GM23248 (cell line): ENCODE data around the gene AIFM1. TPM values are rescaled to one million over a fixed set of nuclear protein-coding genes. Genes with fewer than 3 reads are reported as not detected.
A peak's percentile ranks its signal among the peaks of the same experiment; 100 is the strongest.

Experiments used
- DNase-seq: peaks from one replicate; pipeline ENCODE4 v3.0.0-alpha.2; 2015
- H2AFZ ChIP-seq: fragments of 200-600 bp; sonication (generic); 2 replicates; pipeline ENCODE4 v1.6.1; 2016; ENCODE audit warnings: antibody characterized with exemption
- H3F3A ChIP-seq: fragments of 200-600 bp; sonication (generic); 2 replicates; pipeline ENCODE4 v1.6.1; 2016; ENCODE audit warnings: mild to moderate bottlenecking, antibody characterized with exemption, mixed run types; ENCODE audit not compliant: insufficient read depth
- H3K27ac ChIP-seq: fragments of 200-600 bp; sonication (generic); 2 replicates; pipeline ENCODE4 v1.5.1; 2016; ENCODE audit warnings: mild to moderate bottlenecking
- H3K27me3 ChIP-seq: fragments of 200-600 bp; sonication (generic); replicated peaks from 2 replicates; pipeline ENCODE4 v1.6.1; 2016; ENCODE audit warnings: mild to moderate bottlenecking; ENCODE audit not compliant: insufficient read depth
- H3K36me3 ChIP-seq: fragments of 200-600 bp; sonication (generic); 2 replicates; pipeline ENCODE4 v1.6.1; 2016; ENCODE audit warnings: low read depth, mild to moderate bottlenecking
- H3K4me1 ChIP-seq: fragments of 200-600 bp; sonication (generic); 2 replicates; pipeline ENCODE4 v1.6.1; 2016; ENCODE audit warnings: mild to moderate bottlenecking; ENCODE audit not compliant: insufficient read depth
- H3K4me2 ChIP-seq: fragments of 200-600 bp; sonication (generic); one replicate; pipeline ENCODE4 v1.6.1; 2016; ENCODE audit warnings: mild to moderate bottlenecking; ENCODE audit not compliant: unreplicated experiment
- H3K4me3 ChIP-seq: fragments of 200-600 bp; sonication (generic); 2 replicates; pipeline ENCODE4 v1.5.1; 2016; ENCODE audit warnings: mild to moderate bottlenecking
- H3K79me2 ChIP-seq: fragments of 200-600 bp; sonication (generic); 2 replicates; pipeline ENCODE4 v1.6.1; 2016; ENCODE audit warnings: mild to moderate bottlenecking; ENCODE audit not compliant: insufficient read depth
- H3K9ac ChIP-seq: fragments of 200-600 bp; sonication (generic); 2 replicates; pipeline ENCODE4 v1.6.1; 2016; ENCODE audit warnings: mild to moderate bottlenecking
- H3K9me2 ChIP-seq: fragments of 200-600 bp; sonication (generic); 2 replicates; pipeline ENCODE4 v1.6.1; 2016; ENCODE audit warnings: mixed run types, mild to moderate bottlenecking, moderate library complexity; ENCODE audit not compliant: insufficient read depth
- H3K9me3 ChIP-seq: fragments of 200-600 bp; sonication (generic); one replicate; pipeline ENCODE4 v1.6.1; 2017; ENCODE audit warnings: low read depth
- H4K20me1 ChIP-seq: fragments of 200-600 bp; sonication (generic); 2 replicates; pipeline ENCODE4 v1.6.0; 2016; ENCODE audit not compliant: insufficient read depth
- EZH2 ChIP-seq: fragments of 200-600 bp; sonication (generic); IDR thresholded peaks from 2 replicates; pipeline ENCODE4 v1.6.1; 2018; ENCODE audit warnings: antibody characterized with exemption, mild to moderate bottlenecking; ENCODE audit not compliant: insufficient read depth, poor library complexity, severe bottlenecking
- EZH2phosphoT487 ChIP-seq: fragments of 200-600 bp; sonication (generic); IDR thresholded peaks from 2 replicates; pipeline ENCODE4 v1.6.1; 2018; ENCODE audit warnings: antibody characterized with exemption, moderate library complexity, mild to moderate bottlenecking, low read depth; ENCODE audit not compliant: insufficient read depth
- WGBS, 2 experiments: methylation state at CpG; one replicate each; pipeline ENCODE4 v1.1.6; 2015 to 2017; ENCODE audit warnings: low lambda C conversion rate in 2 of 2, low coverage in 1 of 2; ENCODE audit errors: missing lambda C conversion rate in 2 of 2; 5-methylcytosine and 5-hydroxymethylcytosine counted together
- in situ Hi-C: fragments of 300-500 bp; cut with MboI; formaldehyde crosslinking; loops from 2 replicates; pipeline ENCODE4 v1.15.0; 2020
- polyA plus RNA-seq: library from polyadenylated mRNA; unstranded; fragments of >200 nt; fragmentation: Nextera tagmentation; extraction: Ambion mirVana; gene quantifications from 2 replicates; pipeline ENCODE4 v1.2.1, GENCODE V29; 2016
- total RNA-seq: library from RNA; depleted of rRNA; stranded (reverse); fragments of >200 nt; shearing (Covaris generic); gene quantifications from 2 replicates; pipeline ENCODE4 v1.2.3, GENCODE V29; 2014; rRNA removed

Gene AIFM1
- total and polyA plus RNA-seq, 2 experiments from 2014 or later: 14.6 to 22.5 TPM

GRCh38 chrX:130079824-130080406 lies 85.7 kb downstream of the AIFM1 start:
- DNase-seq: peak; percentile 81
- H3K4me3 ChIP-seq: no peak overlapping the region
- in situ Hi-C loops: loop anchor here (10.0 kb wide), 1 partner anchor 115 kb away; no protein-coding TSS in a partner anchor

More at GRCh38 chrX:130079824-130080406, 85.7 kb downstream of the AIFM1 start:
- Histone ChIP-seq H3K9me2 (no peaks in the 10 kb centered on the region), H3K36me3 (no peaks in the 10 kb centered on the region), H3K9ac (no peak overlapping the region), H3K4me1 (peaks cover 15% of the 10 kb centered on the region), H3K4me2 (no peak overlapping the region), H3K27me3 (no peaks in the 10 kb centered on the region), H4K20me1 (no peaks in the 10 kb centered on the region), H3K79me2 (peaks cover 26% of the 10 kb centered on the region), H2AFZ (no peak overlapping the region), H3K9me3 (no peaks in the 10 kb centered on the region), H3F3A (no peaks in the 10 kb centered on the region), H3K27ac (0 out of 2 replicates have a peak overlapping the region, but pooled peaks have one; percentile 8)
- WGBS, 2 experiments: 22 to 25% methylated on average over 9 of the region's 9 CpGs
- TF ChIP-seq EZH2phosphoT487: no peak
- TF ChIP-seq EZH2: no peak

Other genes starting within 250 kb of the AIFM1 start
- gene BCORL1, start 183.2 kb downstream of the AIFM1 start, total RNA-seq: 0.38 and 1.7 TPM in 2 replicates
- gene BCORL1, start 183.2 kb downstream of the AIFM1 start, polyA plus RNA-seq: 4.4 and 6.0 TPM in 2 replicates
- 16.5 and 19.2 TPM in 2 replicates for gene ELF4, start 55.3 kb downstream of the AIFM1 start, total RNA-seq
- 9.4 TPM in 2 replicates for gene ELF4, start 55.3 kb downstream of the AIFM1 start, polyA plus RNA-seq
- gene RAB33A, start 6.1 kb upstream of the AIFM1 start, total RNA-seq: 3.3 and 5.8 TPM in 2 replicates
- gene RAB33A, start 6.1 kb upstream of the AIFM1 start, polyA plus RNA-seq: 1.5 and 2.3 TPM in 2 replicates
- gene ZNF280C, start 103.1 kb upstream of the AIFM1 start, total RNA-seq: 3.2 and 3.4 TPM in 2 replicates
- gene ZNF280C, start 103.1 kb upstream of the AIFM1 start, polyA plus RNA-seq: 2.0 and 2.2 TPM in 2 replicates
- gene SLC25A14, start 174.1 kb upstream of the AIFM1 start, total RNA-seq: 9.9 and 13.2 TPM in 2 replicates
- 16.7 and 18.4 TPM in 2 replicates for gene SLC25A14, start 174.1 kb upstream of the AIFM1 start, polyA plus RNA-seq
- not detected in 2 replicates for gene GPR119, start 219.8 kb upstream of the AIFM1 start, total RNA-seq
- not detected in 2 replicates for gene GPR119, start 219.8 kb upstream of the AIFM1 start, polyA plus RNA-seq
- 13.7 and 17.0 TPM in 2 replicates for gene RBMX2, start 236.1 kb upstream of the AIFM1 start, total RNA-seq
- gene RBMX2, start 236.1 kb upstream of the AIFM1 start, polyA plus RNA-seq: 17.6 and 18.8 TPM in 2 replicates